Cardiac muscle cell (in vitro differentiated cells and primary cell): Measurements from ENCODE around the gene MAD1L1. TPM values are rescaled to one million over a fixed set of nuclear protein-coding genes. Genes with fewer than 3 reads are reported as not detected.

Experiments used
- DNase-seq, 2 donors: peaks; one replicate each; pipeline versions ENCODE4 v3.0.0 to v3.0.0-alpha.2; 2010 to 2017; ENCODE audit warnings: low read depth in 1 of 2, low spot score in 1 of 2
- H3K27ac ChIP-seq: fragments of 200-600 bp; sonication (generic); 2 replicates; pipeline ENCODE4 v1.5.1; 2016
- H3K27me3 ChIP-seq: fragments of 200-600 bp; sonication (generic); 2 replicates; pipeline ENCODE4 v1.6.0; 2016; ENCODE audit warnings: control low read depth
- H3K36me3 ChIP-seq: fragments of 200-600 bp; sonication (generic); 2 replicates; pipeline ENCODE4 v1.5.1; 2016; ENCODE audit warnings: control low read depth
- H3K4me1 ChIP-seq: fragments of 200-600 bp; sonication (generic); 2 replicates; pipeline ENCODE4 v1.8.1; 2017; ENCODE audit warnings: low read depth, mild to moderate bottlenecking, mixed run types
- H3K4me3 ChIP-seq: fragments of 200-600 bp; sonication (generic); 2 replicates; pipeline ENCODE4 v1.5.1; 2016; ENCODE audit warnings: mild to moderate bottlenecking
- H3K9me3 ChIP-seq: fragments of 200-600 bp; sonication (generic); 2 replicates; pipeline ENCODE4 v1.5.1; 2017; ENCODE audit warnings: low read depth, mild to moderate bottlenecking, control low read depth
- CTCF ChIP-seq: IDR thresholded peaks from 2 replicates; pipeline ENCODE4 v1.5.1; 2012; ENCODE audit warnings: low read depth, mild to moderate bottlenecking, low read length
- polyA plus RNA-seq: library from polyadenylated mRNA; unstranded; fragments of >200 nt; fragmentation: Nextera tagmentation; extraction: Ambion mirVana; gene quantifications from 2 replicates; pipeline ENCODE4 v1.2.1, GENCODE V29; 2016
- total RNA-seq: library from RNA; depleted of rRNA; stranded (reverse); fragments of >200 nt; gene quantifications from 2 replicates; pipeline ENCODE4 v1.2.3, GENCODE V29; 2016

MAD1L1 gene
- total and polyA plus RNA-seq, 2 experiments from 2014 or later = 38.3 to 56.2 TPM

GRCh38 chr7:1959305-1959704, 273.4 kb downstream of the MAD1L1 start:
- H3K27ac ChIP-seq = no peak overlapping the region
- no peaks in the 10 kb centered on the region for H3K9me3 ChIP-seq
- no peaks in the 10 kb centered on the region for H3K27me3 ChIP-seq
- no peak for DNase-seq
- H3K4me1 ChIP-seq = no peaks in the 10 kb centered on the region
- TF ChIP-seq CTCF = no peak
- H3K4me3 ChIP-seq = no peak overlapping the region
- no peaks in the 10 kb centered on the region for H3K36me3 ChIP-seq

GRCh38 chr7:1957471-1958225, 275.1 kb downstream of the MAD1L1 start:
- Histone ChIP-seq H3K9me3 (no peaks in the 10 kb centered on the region), H3K27ac (no peak overlapping the region), H3K27me3 (no peaks in the 10 kb centered on the region), H3K4me3 (no peak overlapping the region), H3K36me3 (no peaks in the 10 kb centered on the region), H3K4me1 (no peaks in the 10 kb centered on the region)
- no peak for TF ChIP-seq CTCF
- DNase-seq = no peak

GRCh38 chr7:1956611-1957470, 275.9 kb downstream of the MAD1L1 start:
- H3K4me3 ChIP-seq = no peak overlapping the region
- H3K27me3 ChIP-seq = no peaks in the 10 kb centered on the region
- no peak overlapping the region for H3K27ac ChIP-seq
- no peak for DNase-seq
- H3K36me3 ChIP-seq = no peaks in the 10 kb centered on the region
- H3K9me3 ChIP-seq = no peaks in the 10 kb centered on the region
- TF ChIP-seq CTCF = no peak
- no peaks in the 10 kb centered on the region for H3K4me1 ChIP-seq

- TF ChIP-seq CTCF = no peak
- no peaks in the 10 kb centered on the region for H3K4me1 ChIP-seq
- no peaks in the 10 kb centered on the region for H3K36me3 ChIP-seq
- no peaks in the 10 kb centered on the region for H3K9me3 ChIP-seq
- no peak for DNase-seq
- no peak overlapping the region for H3K4me3 ChIP-seq
- no peaks in the 10 kb centered on the region for H3K27me3 ChIP-seq
- no peak overlapping the region for H3K27ac ChIP-seq
These were observed 276.6 kb downstream of the MAD1L1 start for GRCh38 chr7:1956141-1956540.

GRCh38 chr7:1954366-1955004, 278.3 kb downstream of the MAD1L1 start:
- Histone ChIP-seq H3K27me3 (no peaks in the 10 kb centered on the region), H3K9me3 (no peaks in the 10 kb centered on the region), H3K4me3 (no peak overlapping the region), H3K4me1 (no peaks in the 10 kb centered on the region), H3K27ac (no peak overlapping the region), H3K36me3 (no peaks in the 10 kb centered on the region)
- DNase-seq = no peak
- TF ChIP-seq CTCF = no peak
